Common myeloid progenitor, CD34-positive (primary cell): ENCODE data around the gene BIRC5.

Experiments used
- CTCF ChIA-PET: fragments of 350-600 bp; sonication (Branson Sonifier 250); formaldehyde crosslinking; loops from one replicate; lab custom pipeline; 2021; ENCODE audit warnings: antibody characterized with exemption; lab: Charles Lee
- POLR2A ChIA-PET: fragments of 350-600 bp; sonication (Branson Sonifier 250); formaldehyde crosslinking; loops from one replicate; lab custom pipeline; 2021; ENCODE audit warnings: antibody characterized with exemption; lab: Charles Lee
- DNase-seq, 3 donors: peaks; one replicate each; pipeline versions ENCODE4 v3.0.0 to v3.0.0-alpha.2; 2013
- H3K27ac ChIP-seq, 2 experiments: 1 replicate in 1 of 2; 2 replicates in 1 of 2; pipeline ENCODE4 v1.7.0; 2013; ENCODE audit warnings: inconsistent platforms in 2 of 2, low read length in 2 of 2, mild to moderate bottlenecking in 2 of 2, low read depth in 1 of 2, moderate library complexity in 1 of 2; ENCODE audit not compliant: severe bottlenecking in 2 of 2, insufficient read depth in 1 of 2, poor library complexity in 1 of 2
- H3K27me3 ChIP-seq, 5 experiments: replicated peaks in 2 of 5; 1 replicate in 3 of 5; 2 replicates in 2 of 5; pipeline versions ENCODE4 v1.6.1 to v1.7.0; 2013; ENCODE audit warnings: low read length in 4 of 5, mild to moderate bottlenecking in 2 of 5, moderate library complexity in 2 of 5, inconsistent platforms in 1 of 5; ENCODE audit not compliant: insufficient read depth in 5 of 5, control insufficient read depth in 4 of 5
- H3K36me3 ChIP-seq, 4 experiments: 1 replicate in 2 of 4; 2 replicates in 2 of 4; pipeline versions ENCODE4 v1.6.1 to v1.7.0; 2013; ENCODE audit warnings: low read length in 3 of 4, control low read depth in 1 of 4, mild to moderate bottlenecking in 1 of 4; ENCODE audit not compliant: control insufficient read depth in 4 of 4, insufficient read depth in 4 of 4
- H3K4me1 ChIP-seq, 4 experiments: 1 replicate in 3 of 4; 2 replicates in 1 of 4; pipeline versions ENCODE4 v1.6.1 to v1.7.1; 2013; ENCODE audit warnings: low read length in 3 of 4, mild to moderate bottlenecking in 3 of 4, control low read depth in 1 of 4, inconsistent platforms in 1 of 4, moderate library complexity in 1 of 4; ENCODE audit not compliant: control insufficient read depth in 4 of 4, insufficient read depth in 4 of 4; ENCODE audit errors: control extremely low read depth in 1 of 4
- H3K4me3 ChIP-seq, 7 experiments: 1 replicate in 4 of 7; 2 replicates in 3 of 7; pipeline versions ENCODE4 v1.5.1 to v1.7.0; 2013; ENCODE audit warnings: mild to moderate bottlenecking in 7 of 7, low read length in 6 of 7, moderate library complexity in 6 of 7, inconsistent platforms in 2 of 7, low read depth in 2 of 7, control low read depth in 1 of 7; ENCODE audit not compliant: insufficient read depth in 4 of 7, control insufficient read depth in 1 of 7; ENCODE audit errors: extremely low read depth in 1 of 7
- H3K9me3 ChIP-seq, 5 experiments: 1 replicate in 4 of 5; 2 replicates in 1 of 5; pipeline versions ENCODE4 v1.6.1 to v1.7.1; 2013; ENCODE audit warnings: low read length in 4 of 5, mild to moderate bottlenecking in 2 of 5, inconsistent platforms in 1 of 5, low read depth in 1 of 5, moderate library complexity in 1 of 5; ENCODE audit not compliant: control insufficient read depth in 4 of 5, insufficient read depth in 2 of 5; ENCODE audit errors: control extremely low read depth in 1 of 5
- WGBS: methylation state at CpG from one replicate; pipeline ENCODE4 v1.1.5; 2013; ENCODE audit not compliant: insufficient coverage; 5-methylcytosine and 5-hydroxymethylcytosine counted together

Gene BIRC5

GRCh38 chr17:78206298-78206697, 7.8 kb upstream of the BIRC5 start:
- no peak overlapping the region for H3K27ac ChIP-seq
- peak in 2 of 3 donors; percentile 20 to 22 for DNase-seq
- no peaks in the 10 kb centered on the region for H3K4me1 ChIP-seq
- POLR2A ChIA-PET, result interaction anchor here (0.9 kb wide), 1 partner anchor 76 kb away, joined by 3 read pairs; no protein-coding TSS in a partner anchor
- H3K9me3 ChIP-seq, result no peaks in the 10 kb centered on the region
- 95% methylated on average over 5 of the region's 7 CpGs for WGBS
- H3K36me3 ChIP-seq, result peaks cover 0 to 42% (median 27%) of the 10 kb centered on the region in 4 experiments
- CTCF ChIA-PET, result interaction anchor here (1.1 kb wide), 1 partner anchor 20 kb away, joined by 4 read pairs; no protein-coding TSS in a partner anchor
- H3K4me3 ChIP-seq, result no peak overlapping the region
- H3K27me3 ChIP-seq, result no peaks in the 10 kb centered on the region

- POLR2A ChIA-PET, result no interaction called here
Measured at GRCh38 chr17:78208486-78208885, 5.6 kb upstream of the BIRC5 start.

GRCh38 chr17:78210111-78210510, 3.9 kb upstream of the BIRC5 start:
- Histone ChIP-seq H3K36me3 (peaks cover 0 to 21% (median 8%) of the 10 kb centered on the region in 4 experiments), H3K9me3 (no peaks in the 10 kb centered on the region), H3K4me3 (no peak overlapping the region), H3K27ac (no peak overlapping the region), H3K27me3 (no peaks in the 10 kb centered on the region), H3K4me1 (peaks cover 4 to 11% (median 10%) of the 10 kb centered on the region in 4 experiments)
- ChIA-PET CTCF (no interaction called here), POLR2A (no interaction called here)
- DNase-seq, result no peak
- WGBS, result 94% methylated on average over 9 of the region's 10 CpGs

More at GRCh38 chr17:78208486-78208885, 5.6 kb upstream of the BIRC5 start:
- no peak overlapping the region for H3K27ac ChIP-seq
- peaks cover 0 to 35% (median 20%) of the 10 kb centered on the region in 4 experiments for H3K36me3 ChIP-seq
- H3K27me3 ChIP-seq, result no peaks in the 10 kb centered on the region
- no peak for DNase-seq
- WGBS, result 60% methylated on average over 1 of the region's 3 CpGs
- no peak overlapping the region for H3K4me3 ChIP-seq
- CTCF ChIA-PET, result no interaction called here
- H3K9me3 ChIP-seq, result no peaks in the 10 kb centered on the region
- H3K4me1 ChIP-seq, result no peaks in the 10 kb centered on the region

DNA sequence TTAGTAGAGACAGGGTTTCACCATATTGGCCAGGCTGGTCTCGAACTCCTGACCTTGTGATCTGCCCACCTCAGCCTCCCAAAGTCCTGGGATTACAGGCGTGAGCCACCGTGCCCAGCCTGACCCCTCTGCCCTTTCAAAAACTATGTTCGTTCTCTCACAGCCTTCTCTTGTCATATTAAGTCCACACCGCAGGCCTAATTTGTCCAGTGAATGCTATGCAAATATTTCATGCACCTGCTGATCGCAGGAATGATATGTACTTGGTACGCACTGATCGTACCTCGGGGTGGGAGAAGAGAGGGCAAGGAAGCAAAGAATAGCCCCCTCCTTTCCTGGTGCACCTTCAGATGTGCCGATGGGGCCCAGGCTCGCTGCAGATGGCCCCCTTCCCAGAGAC, 3.0 kb upstream of the BIRC5 start:
- DNase-seq, result no peak
- Histone ChIP-seq H3K36me3 (peaks cover 0 to 13% (median 5%) of the 10 kb centered on the region in 4 experiments), H3K9me3 (no peaks in the 10 kb centered on the region), H3K27me3 (no peaks in the 10 kb centered on the region), H3K4me3 (no peak overlapping the region), H3K4me1 (peaks cover 4 to 18% (median 14%) of the 10 kb centered on the region in 4 experiments), H3K27ac (no peak overlapping the region)
- 89% methylated on average over 9 of the region's 11 CpGs for WGBS
- POLR2A ChIA-PET, result no interaction called here
- CTCF ChIA-PET, result no interaction called here

DNA sequence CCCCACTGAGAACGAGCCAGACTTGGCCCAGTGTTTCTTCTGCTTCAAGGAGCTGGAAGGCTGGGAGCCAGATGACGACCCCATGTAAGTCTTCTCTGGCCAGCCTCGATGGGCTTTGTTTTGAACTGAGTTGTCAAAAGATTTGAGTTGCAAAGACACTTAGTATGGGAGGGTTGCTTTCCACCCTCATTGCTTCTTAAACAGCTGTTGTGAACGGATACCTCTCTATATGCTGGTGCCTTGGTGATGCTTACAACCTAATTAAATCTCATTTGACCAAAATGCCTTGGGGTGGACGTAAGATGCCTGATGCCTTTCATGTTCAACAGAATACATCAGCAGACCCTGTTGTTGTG, 631 bp downstream of the BIRC5 start:
- WGBS, result 59% methylated on average over 3 of the region's 5 CpGs
- no peaks in the 10 kb centered on the region for H3K9me3 ChIP-seq
- H3K4me1 ChIP-seq, result peaks cover 4 to 18% (median 14%) of the 10 kb centered on the region in 4 experiments
- DNase-seq, result no peak
- H3K27me3 ChIP-seq, result no peaks in the 10 kb centered on the region
- POLR2A ChIA-PET, result no interaction called here
- peaks cover 0 to 16% (median 5%) of the 10 kb centered on the region in 4 experiments for H3K36me3 ChIP-seq
- CTCF ChIA-PET, result interaction anchor here (1.0 kb wide), 1 partner anchor 8 kb away, joined by 3 read pairs; no protein-coding TSS in a partner anchor
- H3K27ac ChIP-seq, result peak overlapping the region in 1 of 2 experiments; percentile 71
- peak overlapping the region; percentile 17 to 89 (median 72) for H3K4me3 ChIP-seq

GRCh38 chr17:78219396-78220150, 5.5 kb downstream of the BIRC5 start:
- ChIA-PET POLR2A (no interaction called here), CTCF (interaction anchor here (0.9 to 1.0 kb wide), 2 partner anchors 9 to 62 kb away, joined by 3 read pairs; no protein-coding TSS in a partner anchor)
- no peak for DNase-seq
- WGBS, result over 99% methylated on average over 11 of the region's 11 CpGs
- Histone ChIP-seq H3K36me3 (peaks cover 2 to 52% (median 10%) of the 10 kb centered on the region in 4 experiments), H3K4me1 (peaks cover 3 to 27% (median 16%) of the 10 kb centered on the region in 4 experiments), H3K27me3 (no peaks in the 10 kb centered on the region), H3K4me3 (no peak overlapping the region), H3K9me3 (no peaks in the 10 kb centered on the region), H3K27ac (no peak overlapping the region)

- H3K9me3 ChIP-seq, result no peaks in the 10 kb centered on the region
- peak overlapping the region in 2 of 7 experiments; percentile 20 to 42 for H3K4me3 ChIP-seq
- 23% methylated on average over 4 of the region's 4 CpGs for WGBS
- H3K4me1 ChIP-seq, result peaks cover 0 to 32% (median 18%) of the 10 kb centered on the region in 4 experiments
- H3K27ac ChIP-seq, result peak overlapping the region in 1 of 2 experiments; percentile 29
- peak in 2 of 3 donors; percentile 36 to 40 for DNase-seq
- H3K27me3 ChIP-seq, result no peaks in the 10 kb centered on the region
- peaks cover 0 to 54% (median 11%) of the 10 kb centered on the region in 4 experiments for H3K36me3 ChIP-seq
- ChIA-PET CTCF (interaction anchor here (1.1 kb wide), 1 partner anchor 8 kb away, joined by 3 read pairs; no protein-coding TSS in a partner anchor), POLR2A (no interaction called here)
Measured at GRCh38 chr17:78223061-78223460, 9.0 kb downstream of the BIRC5 start.
